HK-2 (cell line): ENCODE measurements around the gene FLOT1.

Source experiments
- DNase-seq: peaks from one replicate; pipeline ENCODE4 v3.0.0-alpha.2; 2018; ENCODE audit not compliant: unreplicated experiment

The FLOT1 gene, protein sequence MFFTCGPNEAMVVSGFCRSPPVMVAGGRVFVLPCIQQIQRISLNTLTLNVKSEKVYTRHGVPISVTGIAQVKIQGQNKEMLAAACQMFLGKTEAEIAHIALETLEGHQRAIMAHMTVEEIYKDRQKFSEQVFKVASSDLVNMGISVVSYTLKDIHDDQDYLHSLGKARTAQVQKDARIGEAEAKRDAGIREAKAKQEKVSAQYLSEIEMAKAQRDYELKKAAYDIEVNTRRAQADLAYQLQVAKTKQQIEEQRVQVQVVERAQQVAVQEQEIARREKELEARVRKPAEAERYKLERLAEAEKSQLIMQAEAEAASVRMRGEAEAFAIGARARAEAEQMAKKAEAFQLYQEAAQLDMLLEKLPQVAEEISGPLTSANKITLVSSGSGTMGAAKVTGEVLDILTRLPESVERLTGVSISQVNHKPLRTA

DNA sequence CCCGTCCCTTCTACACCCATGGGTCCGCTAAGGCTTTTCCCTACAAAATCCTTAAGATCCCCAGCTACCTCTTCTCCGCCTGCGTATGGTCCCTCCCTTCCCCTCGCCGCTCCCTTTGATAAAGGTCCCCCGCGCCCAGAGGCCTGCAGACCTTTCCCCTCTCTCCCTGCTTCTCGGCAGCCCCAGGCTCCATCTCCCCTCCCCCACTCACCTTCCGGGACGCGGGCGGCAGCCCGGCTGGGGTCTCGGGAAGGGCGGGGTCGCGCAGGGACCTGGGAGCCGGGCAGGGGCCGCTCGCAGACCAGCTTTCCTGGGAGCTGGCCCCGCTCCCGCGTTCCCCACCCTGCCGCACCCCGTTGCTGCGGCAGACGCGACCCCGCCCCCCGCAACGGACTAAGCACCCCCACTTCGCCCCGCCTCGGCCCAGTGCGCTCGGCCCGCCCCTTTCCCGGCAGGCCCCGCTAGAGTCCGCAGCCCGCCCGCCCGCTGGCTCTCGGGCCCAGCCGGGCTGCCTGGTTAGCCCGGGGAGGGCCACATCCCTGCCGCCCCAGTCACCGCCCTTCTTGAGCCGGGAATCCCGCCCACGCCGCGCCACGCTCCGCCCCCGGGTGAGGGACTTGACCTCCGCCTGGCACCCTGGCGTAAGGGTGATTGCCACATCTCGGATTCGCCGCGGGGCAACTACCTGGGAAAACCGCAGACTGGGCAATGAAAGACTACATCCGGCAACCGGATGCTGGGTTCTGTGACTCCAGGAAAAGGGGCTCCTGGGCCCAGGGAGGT lies at the start of gene FLOT1:
Gene FLOT1 (minus strand): TSS at position 372 of the 783 bp plus-strand sequence. CDS start 498 bp downstream, outside the sequence.
- peak; percentile 99 for DNase-seq

DNA sequence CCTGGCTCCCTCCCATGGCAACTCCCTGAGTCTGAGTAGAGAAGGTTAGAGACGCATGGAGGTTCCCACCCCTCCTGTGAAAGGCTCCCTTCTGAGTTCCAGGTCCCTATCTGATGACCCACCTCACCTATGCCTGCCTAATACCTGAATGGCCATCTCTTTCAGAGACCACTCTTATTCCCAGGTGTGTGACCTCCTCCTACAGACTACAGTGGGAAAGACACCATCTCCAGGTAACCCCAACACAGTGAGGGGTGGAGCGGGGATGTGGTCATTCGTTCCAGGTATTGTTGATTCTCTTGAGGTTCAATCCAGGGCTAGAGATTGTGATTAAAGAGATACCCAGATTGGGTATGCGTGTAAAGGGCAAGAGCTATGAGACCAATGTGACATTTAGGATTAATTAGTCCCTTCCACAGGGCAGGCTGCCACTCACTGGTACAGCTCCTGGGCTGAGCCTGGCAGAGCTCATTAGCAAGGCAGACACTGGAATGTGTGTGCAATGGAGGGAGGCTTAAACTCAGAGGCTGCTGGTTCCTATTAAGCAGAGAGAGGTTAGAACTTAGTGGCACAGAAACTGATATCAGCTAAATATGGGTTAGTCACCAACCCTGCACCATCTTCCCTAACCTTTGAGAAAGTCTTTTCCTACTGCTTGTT lies 48.4 kb upstream of the FLOT1 start:
- no peak for DNase-seq

DNA sequence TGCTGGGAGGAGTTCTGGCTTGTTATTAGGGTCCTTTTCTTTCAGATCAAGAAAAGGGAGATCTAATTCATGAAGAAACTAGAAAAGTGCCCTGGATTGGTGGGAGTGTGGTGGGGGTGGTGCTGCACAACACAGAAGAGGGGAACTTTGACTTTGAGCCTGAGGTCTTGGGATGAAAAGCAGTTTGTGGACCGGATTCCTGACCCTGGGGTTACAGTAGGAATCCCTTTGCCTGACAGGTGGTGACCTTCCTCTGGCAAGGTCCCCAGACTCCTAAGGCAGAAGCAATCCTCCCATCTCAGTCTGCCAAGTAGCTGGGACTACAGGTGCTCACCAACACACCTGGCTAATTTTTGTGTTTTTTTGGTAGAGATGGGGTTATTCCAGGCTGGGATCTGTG lies 47.1 kb upstream of the FLOT1 start:
- no peak for DNase-seq

DNA sequence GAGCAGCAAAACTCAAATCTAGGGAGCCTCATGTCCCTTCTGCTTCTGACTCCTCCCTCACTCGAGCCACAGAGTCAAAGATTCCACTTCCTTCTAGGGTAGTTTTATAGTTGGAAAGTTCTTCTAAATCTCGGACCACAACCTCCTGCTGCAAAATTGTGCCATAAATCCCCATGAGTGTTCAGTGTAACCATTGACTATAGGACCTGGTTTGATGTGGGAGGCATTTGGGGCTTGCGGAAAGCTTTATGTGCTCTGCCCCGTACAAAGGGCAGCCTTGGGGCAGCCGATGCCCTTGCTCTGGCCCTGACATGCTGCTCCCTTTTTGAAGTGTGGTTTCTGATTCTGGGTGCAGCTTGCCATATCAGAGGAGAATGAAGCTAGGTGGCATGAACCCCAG lies 45.5 kb upstream of the FLOT1 start:
- DNase-seq: peak; percentile 60

DNA sequence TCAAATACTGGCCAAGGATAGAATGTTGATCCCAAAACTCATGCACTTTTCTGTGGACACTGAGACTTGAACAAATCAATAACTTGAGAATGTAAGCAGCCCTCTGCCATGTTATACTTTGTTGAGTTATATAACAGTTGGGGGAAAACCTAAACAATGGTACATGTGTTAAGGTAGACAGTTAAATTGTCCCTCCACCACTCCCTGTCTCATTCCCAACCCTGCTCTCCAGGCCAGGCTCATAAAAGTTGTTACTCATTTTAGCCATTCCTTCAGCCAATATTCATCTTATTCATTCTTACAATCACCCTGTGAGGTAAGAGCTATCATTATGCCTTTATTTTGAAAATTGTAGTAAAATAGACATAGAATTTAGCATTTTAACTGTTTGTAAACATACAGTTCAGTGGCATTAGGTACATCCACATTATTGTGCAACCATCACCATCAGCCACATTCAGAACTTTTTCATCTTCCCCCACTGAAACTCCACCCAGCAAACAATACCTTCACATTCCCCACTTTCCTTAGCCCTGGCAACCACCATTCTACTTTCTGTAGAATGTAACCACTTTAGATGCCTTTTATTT lies 40.0 kb upstream of the FLOT1 start:
- no peak for DNase-seq

DNA sequence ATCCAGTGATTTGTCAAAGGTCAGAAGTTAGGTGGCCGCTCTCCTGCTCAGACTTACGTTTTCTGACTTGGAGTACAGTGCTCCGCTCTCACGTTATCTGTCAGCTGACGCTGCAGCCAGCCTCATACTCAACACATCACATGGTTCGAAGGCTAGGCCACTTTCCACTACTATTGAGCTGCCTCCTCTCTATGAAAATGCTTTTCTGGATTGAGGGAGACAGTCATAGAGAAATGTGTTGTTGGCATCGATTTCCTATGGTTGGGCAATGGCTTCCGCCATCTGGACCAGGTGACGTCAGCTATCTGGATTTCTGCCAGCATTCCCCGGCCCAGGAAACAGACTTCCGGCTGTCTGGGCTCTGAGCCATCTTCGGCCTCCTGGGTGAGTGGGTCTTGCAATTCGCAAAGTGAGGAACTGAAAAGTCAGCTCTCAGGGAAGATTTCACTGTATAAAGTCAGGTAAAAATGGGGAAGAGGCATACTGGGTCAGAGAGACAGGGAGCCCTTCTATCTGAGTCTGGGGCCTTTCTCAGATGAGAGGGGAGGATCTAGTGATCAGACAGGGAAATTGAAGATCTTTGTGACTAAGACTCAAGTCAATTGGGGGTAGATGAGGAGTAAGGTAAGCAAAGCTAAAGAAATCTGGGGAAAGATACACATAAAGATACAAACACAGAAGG lies 39.4 kb upstream of the FLOT1 start:
- DNase-seq: peak; percentile 98

DNA sequence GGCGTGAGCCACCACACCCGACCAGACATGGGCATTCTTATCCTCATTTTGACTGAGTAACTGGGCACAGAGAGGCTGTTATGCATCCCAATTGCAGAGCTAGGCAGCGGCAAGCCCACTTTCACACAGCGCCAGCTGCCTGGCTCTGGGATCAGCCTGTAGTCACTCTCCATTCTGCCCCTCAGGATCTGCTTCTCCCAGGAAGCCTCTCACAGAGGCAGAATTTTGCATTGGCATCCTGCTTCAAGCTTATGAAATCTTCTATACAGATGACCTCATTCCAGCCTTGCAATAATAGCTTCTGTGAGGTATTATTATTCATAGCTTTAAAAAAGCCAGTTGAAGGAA lies 38.9 kb upstream of the FLOT1 start:
- DNase-seq: no peak

DNA sequence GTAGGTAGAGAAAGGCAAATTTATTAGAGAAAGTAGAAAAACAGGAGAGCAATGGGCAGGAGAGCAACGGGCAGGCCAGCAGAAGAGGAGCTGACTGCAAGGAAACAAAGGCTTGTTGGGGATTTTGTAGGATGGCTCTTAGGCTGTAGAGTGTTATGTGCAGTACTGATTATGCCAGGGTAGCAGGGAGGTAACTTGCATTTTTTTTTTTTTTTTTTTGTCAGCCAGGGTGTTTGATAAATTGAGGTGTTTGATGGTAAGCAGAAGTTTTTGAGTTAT lies 38.1 kb upstream of the FLOT1 start:
- no peak for DNase-seq

DNA sequence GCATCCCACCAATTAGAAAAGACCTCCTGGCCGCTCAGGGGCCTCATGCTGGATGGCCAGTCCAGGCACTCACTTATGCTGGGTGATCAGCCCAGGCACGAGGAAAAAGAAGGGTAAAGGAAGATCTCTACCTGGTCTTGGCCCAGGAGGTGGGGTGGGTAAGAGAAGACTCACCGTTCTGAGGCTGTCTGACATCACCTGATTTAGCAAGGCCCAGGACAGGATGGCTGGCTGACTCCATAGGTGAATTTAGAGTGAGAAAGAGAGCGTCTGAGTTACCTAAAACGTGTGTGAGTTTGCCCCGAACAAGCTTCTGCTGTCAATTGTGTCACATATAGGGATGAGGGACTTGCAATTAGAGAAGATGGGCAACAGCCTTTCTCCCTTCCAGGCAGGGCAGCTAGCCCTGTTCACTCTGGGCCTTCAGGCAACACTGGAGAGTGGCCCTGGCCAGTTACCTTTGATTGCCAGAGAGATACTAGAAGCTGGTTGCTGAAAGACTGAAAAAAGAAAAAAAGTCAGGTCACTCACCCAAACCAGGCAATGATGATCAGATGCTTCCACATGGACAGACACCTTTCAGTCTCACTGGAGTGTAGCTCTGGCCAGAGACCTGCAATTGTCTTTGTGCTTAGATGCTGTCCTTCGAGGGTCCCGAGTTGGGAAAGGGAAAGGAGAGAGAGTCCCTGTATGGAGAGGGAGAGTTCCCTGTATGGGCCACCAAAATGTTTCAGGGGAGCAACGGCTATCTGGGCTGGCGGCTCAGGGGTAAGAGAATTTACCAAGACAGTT lies 37.6 kb upstream of the FLOT1 start:
- DNase-seq: no peak

DNA sequence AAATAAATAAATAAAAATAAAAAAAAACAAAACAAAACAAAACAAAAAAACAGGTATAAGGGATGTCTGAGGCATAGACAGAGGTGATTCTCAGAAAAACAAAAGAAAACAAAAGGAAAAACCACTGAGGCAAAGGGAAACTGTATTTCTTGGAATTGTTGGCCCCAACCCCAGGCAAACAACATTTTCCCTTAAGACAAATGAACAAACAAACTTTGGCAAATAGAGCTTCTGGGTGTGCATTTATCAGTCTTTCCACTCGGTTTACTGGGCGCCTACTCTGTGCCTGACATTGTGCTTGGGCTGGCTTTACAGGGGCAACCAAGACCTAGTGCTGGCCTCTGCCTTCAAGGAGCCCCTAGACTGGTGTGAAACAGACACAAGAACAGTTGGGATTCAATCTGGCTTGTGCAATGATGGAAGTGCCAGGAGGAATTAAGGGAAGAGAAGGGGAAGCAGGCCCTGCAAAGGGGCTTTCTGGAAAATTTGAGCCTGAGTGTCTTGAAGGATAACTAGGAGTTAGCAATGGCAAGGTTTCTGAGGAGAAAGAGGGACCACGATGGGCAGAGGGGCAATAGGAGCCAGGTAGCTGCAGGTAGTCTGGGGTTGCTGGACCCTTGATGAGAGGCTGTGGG lies 35.6 kb upstream of the FLOT1 start:
- no peak for DNase-seq

DNA sequence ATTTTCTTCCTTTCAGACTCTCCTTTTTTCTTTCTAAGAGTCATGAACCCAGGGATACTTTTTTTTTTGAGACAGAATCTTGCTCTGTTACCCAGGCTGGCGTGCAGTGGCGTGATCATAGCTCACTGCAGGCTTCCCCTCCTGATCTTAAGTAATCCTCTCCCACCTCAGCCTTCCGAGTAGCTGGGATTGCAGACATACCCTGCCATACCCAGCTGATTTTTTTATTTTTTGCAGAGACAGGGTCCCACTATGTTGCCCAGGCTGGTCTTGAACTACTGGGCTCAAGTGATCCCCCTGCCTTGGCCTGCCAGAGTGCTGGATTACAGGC lies 34.6 kb upstream of the FLOT1 start:
- no peak for DNase-seq

DNA sequence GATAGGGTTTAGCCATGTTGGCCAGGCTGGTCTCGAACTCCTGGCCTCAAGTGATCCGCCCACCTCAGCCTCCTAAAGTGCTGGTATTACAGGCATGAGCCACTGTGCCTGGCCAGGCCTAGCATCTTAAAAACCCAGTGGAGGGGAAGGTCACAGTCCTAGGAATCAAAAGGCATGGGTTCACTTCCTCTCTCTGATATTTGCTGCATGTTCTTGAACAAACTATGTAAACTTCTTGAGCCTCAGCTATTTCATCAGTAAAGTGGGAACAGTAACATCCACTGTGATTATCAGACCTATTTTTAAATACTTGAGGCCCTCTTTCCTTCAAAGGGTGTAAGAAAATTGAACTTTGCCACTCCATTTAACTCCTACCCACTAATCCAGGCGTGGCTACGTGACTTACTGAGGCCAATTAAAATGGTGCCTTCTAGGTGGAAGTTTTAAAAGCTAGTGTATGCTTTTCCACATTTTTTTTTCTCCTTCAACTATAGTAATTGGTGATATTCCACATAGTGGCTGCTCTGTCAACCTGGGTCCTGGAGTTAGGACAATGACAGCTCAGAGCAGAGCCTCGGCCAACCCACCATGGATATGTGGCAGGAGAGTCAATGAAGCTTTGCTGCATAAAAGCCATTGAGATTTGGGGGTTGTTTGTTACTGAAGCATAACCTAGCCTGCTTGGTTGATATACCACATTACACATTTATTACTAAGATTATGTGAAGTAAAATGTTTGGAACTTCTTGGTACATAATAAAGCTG lies 34.1 kb upstream of the FLOT1 start:
- DNase-seq: no peak

DNA sequence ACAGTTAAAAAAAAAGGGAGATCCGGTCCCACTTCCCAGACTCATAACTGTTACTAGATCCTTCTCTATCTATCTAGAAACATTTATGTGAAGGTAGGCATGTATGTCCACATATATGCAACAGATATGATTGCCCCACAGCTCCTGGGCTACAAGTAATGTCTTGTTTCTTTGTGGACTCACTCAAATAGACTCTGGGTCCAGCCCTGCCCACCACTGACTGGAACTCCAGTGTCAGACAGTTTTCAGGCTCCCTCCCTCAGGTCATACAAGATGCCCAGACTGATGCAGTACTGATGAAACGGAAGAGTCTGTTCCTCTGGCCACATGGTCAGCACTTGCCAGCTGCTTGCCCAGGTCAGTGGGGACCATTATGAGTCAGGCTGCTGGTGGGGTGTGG lies 32.6 kb upstream of the FLOT1 start:
- no peak for DNase-seq

DNA sequence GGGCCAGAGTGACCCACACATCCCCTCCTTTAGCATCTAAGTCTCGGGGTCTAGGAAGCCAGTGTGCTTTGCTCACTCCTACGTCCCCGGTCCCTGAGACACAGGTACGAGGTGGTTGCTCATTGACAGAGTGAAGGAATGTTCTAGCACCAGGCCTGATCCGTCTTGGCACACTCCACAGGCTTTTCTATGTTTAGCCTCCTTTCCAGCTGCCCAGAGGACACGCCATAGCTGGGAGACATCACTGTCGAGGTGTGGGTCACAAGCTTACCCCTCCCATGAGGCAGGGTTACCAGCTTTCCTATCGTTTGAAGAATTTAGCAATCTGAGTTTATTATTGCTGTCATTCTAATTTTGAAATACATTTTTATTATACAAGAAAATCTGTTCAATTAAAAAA lies 32.2 kb upstream of the FLOT1 start:
- DNase-seq: no peak

DNA sequence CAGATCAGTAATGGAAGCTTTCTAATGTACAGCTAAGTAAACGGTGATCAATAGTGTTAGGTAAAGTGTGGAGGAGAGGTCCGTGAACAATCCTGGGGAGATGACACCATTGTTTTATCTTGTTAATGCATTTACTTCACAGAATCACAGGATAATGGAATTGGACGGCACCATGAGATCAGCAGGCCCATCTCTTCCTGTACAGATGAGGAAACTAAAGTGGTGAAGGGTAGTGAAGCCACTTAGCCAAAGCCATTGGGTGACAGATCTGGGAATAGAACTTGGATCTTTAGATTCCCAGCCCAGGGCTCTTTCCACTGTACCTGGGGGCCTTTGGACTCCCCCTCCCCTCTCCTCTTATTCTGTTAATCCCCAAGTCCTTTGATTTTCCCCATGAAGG lies 28.1 kb upstream of the FLOT1 start:
- no peak for DNase-seq

DNA sequence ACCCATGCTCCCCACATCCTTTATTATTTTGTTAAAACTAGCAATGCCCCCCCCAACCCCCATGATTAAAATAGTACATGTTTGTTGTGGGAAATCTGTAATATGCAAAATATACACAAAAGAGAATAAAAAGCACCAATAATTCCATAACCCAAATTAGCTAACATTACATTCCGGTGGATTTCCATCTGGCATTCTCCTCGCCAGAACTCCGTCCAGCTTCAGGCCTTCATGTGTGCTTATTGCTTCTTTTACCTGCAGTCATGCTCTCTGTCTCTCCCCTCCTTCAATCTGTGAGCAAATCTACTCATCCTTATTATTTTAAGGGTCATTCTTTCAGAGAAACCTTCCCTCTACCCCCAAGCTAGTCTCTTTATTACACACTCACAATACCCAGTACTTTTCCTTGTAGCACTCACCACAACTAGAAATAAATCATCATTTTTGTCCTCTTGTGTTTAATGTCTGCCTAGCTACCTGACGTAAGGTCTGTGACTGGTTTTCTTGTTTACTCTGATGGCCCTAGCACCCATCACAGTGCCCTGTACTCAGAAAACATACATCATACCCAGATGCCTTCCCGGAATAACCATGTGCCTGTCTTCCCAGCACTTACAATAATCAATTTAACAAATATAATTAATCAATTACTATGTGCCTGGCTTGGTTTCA lies 27.5 kb upstream of the FLOT1 start:
- peak; percentile 38 for DNase-seq

DNA sequence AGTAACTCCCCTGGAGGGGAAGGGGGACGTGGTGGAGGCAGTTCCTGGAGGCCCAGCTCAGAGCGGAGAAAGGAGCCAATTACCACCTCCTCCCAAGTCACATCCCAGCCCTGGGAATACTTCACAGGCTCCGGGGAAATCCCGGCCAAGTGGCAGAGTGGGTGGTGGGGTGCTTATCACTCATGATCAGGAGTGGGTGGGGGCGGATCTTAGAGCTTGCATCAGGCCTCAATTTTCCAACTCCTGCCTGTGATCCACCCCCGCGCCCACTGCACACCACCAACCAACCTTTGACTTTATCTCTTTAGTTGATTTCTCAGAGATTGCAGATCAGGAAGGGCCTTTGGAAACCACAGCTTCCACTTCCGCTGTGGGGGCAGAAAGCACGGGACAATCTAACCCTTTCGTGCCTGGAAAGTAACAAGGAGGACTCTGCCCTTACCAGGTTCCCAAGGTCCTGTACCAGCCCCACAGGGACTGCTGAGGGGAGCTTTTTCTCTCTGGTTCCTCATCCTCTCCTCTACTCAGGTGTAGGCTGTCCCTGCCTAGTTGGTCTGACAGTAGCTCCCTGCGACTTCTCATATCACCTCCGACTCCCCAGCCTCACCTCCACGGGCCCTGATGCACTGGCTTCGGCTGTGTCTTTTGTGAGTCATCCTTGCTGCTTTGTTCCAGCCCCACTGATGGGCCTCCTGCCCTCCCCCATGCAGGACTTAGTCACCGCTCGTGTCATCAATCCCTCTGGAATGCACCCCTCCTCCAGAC lies 26.8 kb upstream of the FLOT1 start:
- peak; percentile 94 for DNase-seq

DNA sequence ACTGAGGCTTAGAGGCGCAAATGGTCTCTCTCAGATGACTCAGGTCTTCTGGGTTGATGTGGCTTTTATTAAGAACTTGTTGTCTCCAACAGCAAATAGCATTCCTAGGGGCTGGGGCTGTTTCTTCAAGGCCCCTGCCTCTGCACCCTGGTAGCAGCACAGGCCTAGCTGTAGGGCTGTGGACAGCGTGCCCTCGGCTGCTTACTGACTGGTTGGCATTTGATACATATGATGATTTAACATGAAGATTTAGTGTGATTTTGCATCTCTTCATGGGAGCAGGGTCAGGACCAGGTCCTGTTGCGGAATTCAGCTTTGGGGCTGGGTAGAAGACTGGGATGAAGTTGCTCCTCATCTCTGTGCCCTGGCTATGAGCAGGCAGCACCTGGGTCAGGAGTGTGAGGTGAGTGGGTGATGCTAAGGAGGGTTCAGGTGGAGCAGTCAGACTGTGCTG lies 26.2 kb upstream of the FLOT1 start:
- DNase-seq: no peak

DNA sequence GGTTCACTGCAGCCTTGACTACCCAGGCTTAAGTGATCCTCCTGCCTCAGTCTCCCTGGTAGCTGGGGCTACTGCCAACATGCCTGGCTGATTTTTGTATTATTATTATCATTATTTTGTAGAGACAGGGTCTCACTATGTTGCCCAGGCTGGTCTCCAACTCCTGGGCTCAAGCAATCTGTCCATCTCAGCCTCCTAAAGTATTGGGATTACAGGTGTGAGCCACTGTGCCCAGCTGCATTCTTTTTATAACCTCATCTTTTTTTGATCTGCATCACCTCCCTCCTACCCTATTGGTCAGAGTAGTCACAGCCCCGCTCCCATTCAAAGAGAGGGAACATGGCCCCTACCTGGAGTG lies 25.4 kb upstream of the FLOT1 start:
- no peak for DNase-seq
